Adrenal gland (tissue), 5 donors: ENCODE data around the gene TRIO.

Experiments used
- POLR2A ChIP-seq, 2 donors: fragments of 450-650 bp; IDR thresholded peaks; one replicate each; pipeline ENCODE4 v1.6.1; 2017; ENCODE audit warnings: antibody characterized with exemption in 2 of 2, mild to moderate bottlenecking in 2 of 2, moderate library complexity in 1 of 2
- TF ChIP-seq, protein P1 (sequence below), 6 experiments: fragments of 450-650 bp in 4 of 6; fragments of 200-600 bp in 2 of 6; sonication (generic) in 1 of 6; IDR thresholded peaks; 1 replicate in 5 of 6; 2 replicates in 1 of 6; pipeline versions ENCODE4 v1.5.1 to v1.8.0; 2016 to 2021; ENCODE audit warnings: antibody characterized with exemption in 6 of 6, mild to moderate bottlenecking in 2 of 6, moderate library complexity in 1 of 6
- donor health status: DM: no; HTN: no; CAD: no.

DNA sequence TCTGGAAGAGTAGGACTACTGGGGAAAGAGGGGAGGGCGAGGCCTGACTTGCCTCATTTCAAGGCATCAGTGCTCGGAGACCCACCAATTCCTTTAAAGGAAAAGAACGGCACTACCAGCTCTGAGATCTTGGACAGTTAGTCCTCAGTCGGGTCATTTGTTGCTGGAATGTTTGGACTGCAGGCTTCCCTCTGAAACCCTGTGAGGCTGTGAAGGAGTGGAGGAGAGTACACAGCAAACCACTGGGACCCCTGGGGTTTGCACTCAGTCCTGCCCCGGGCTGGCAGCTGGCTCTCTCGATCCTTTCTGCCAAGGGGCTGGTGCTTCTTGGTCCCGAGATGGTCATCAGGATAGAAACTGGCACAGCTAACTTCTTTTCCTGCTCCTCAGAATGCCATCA lies 194.5 kb downstream of the TRIO start:
- TF ChIP-seq, protein P1, sequence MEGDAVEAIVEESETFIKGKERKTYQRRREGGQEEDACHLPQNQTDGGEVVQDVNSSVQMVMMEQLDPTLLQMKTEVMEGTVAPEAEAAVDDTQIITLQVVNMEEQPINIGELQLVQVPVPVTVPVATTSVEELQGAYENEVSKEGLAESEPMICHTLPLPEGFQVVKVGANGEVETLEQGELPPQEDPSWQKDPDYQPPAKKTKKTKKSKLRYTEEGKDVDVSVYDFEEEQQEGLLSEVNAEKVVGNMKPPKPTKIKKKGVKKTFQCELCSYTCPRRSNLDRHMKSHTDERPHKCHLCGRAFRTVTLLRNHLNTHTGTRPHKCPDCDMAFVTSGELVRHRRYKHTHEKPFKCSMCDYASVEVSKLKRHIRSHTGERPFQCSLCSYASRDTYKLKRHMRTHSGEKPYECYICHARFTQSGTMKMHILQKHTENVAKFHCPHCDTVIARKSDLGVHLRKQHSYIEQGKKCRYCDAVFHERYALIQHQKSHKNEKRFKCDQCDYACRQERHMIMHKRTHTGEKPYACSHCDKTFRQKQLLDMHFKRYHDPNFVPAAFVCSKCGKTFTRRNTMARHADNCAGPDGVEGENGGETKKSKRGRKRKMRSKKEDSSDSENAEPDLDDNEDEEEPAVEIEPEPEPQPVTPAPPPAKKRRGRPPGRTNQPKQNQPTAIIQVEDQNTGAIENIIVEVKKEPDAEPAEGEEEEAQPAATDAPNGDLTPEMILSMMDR (IDR thresholded peaks at IDR 0.05): no peak
- no peak for TF ChIP-seq POLR2A (IDR thresholded peaks at IDR 0.05)
